HG03432 (cell line): Measurements from ENCODE around the gene FBXO45.
"Not testable (repeated sequence)": the region's sequence is repeated elsewhere in the genome, so short reads cannot be mapped to it uniquely, and the experiment has no call there.

Source experiments
- ATAC-seq: cut with Tn5 transposase; IDR thresholded peaks from one replicate; pipeline ENCODE4 v1.9.1; 2021; ENCODE audit warnings: mild to moderate bottlenecking, moderate library complexity; ENCODE audit not compliant: unreplicated experiment

FBXO45 gene

GRCh38 chr3:196568246-196569002 is at the start of gene FBXO45, which contains the start of gene WDR53:
Gene FBXO45, plus strand, starts transcription at chr3:196568660. Its CDS starts 325 bp downstream, at chr3:196568985.
Gene WDR53, minus strand, starts transcription at chr3:196568554. Its CDS starts 7,079 bp downstream, at chr3:196561475.
- ATAC-seq, result peak; percentile 94

- ATAC-seq, result no peak
These were observed 49.3 kb upstream of the FBXO45 start for GRCh38 chr3:196518966-196519717.

- no peak for ATAC-seq
These were observed 48.8 kb upstream of the FBXO45 start for GRCh38 chr3:196519718-196520082.

- ATAC-seq, result not testable (repeated sequence)
These were observed 47.2 kb upstream of the FBXO45 start for GRCh38 chr3:196521291-196521690.

GRCh38 chr3:196523841-196524240 is 44.6 kb upstream of the FBXO45 start:
- no peak for ATAC-seq

- ATAC-seq, result no peak
These were observed 43.9 kb upstream of the FBXO45 start for GRCh38 chr3:196524527-196524926.

GRCh38 chr3:196525141-196525540 is 43.3 kb upstream of the FBXO45 start:
- ATAC-seq, result no peak

DNA sequence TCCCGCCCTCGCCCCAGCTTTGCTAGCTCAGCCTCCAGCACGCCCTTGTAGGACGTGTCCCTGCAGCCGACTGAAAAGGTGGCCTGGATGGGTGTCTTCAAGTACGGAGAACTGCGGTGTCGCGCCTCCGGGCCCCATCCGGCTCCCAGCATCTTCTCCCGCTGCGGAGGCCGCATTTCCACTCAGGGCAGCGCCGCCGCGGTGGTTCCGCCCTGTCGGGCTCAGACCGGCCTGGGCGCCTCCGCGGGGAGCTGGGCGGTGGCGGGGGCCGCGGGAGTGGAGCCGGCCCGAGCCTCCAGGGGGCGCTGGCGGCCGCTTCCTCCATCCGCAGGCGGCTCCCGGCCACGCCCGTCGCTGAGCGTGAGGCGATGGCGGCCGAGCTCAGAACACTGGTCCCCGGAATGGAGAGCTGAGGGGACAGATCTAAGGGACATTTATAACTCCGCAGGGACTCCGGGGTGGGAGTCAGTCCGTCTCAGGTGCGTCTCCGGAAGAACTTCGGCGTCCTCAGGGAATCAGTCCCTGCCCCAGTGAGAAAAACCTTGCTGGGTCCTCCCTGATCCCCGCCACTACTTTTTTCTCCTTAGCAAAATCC is 39.7 kb upstream of the FBXO45 start:
- ATAC-seq, result peak; percentile 87

DNA sequence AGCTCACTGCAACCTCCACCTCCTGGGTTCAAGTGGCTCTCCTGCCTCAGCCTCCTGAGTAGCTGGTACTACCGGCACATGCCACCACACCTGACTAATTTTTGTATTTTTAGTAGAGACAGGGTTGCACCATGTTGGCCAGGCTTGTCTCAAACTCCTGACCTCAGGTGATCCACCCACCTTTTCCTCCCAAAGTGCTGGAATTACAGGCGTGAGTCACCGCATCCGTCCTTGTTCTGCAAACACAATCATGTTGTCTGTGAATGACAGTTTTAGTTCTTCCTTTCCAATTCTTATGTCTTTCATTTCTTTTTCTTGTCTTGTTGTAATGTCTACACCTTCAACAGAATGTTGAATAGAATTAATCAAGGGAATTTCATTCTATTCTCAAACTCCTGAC is 37.0 kb upstream of the FBXO45 start:
- ATAC-seq, result no peak

DNA sequence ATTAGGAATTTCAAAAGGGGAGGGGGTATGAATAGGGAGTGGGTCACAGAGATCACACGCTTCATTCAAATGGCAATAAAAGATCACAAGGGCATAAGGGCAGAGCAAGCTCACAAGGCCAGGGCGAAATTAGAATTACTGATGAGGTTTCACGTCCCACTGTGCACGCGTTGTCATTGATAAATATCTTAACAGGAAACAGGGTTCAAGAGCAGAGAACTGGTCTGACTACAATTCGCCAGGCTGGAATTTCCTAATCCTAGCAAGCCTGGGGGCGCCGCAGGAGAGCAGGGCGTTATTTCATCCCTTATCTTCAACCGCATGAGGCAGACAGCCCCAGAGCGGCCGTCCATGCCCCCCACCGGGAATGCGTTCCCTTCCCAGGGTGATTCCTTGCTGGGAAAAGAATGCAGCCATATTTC is 35.2 kb upstream of the FBXO45 start:
- no peak for ATAC-seq

DNA sequence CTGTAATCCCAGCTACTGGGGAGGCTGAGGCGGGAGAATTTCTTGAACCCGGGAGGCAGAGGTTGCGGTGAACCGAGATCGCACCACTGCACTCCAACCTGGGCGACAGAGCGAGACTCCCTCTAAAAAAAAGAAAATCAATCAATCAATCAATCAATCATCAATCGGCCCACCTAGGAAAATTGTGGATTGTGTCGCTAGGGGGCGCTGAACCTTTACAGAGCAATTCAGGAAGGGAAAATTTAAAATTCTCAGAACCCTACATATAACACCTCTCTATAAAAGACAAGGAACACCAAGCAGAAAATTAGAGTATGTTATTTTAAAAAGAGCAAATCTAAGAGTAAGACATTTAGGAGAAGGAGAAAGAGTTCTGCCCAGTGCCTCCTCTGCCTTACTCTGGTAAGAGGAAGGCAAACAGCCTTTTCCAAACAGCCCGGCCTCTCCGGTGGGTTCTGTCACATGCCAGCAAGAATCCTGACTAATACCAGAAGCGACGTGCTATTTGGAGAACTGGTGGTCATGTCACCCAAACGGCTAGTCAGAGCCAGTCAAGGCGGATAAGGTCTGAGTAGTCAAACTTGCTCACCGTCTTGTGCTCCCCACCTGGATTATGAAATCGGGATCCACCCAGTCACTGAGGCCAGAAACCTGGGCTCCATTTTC is 31.0 kb upstream of the FBXO45 start:
- no peak for ATAC-seq

DNA sequence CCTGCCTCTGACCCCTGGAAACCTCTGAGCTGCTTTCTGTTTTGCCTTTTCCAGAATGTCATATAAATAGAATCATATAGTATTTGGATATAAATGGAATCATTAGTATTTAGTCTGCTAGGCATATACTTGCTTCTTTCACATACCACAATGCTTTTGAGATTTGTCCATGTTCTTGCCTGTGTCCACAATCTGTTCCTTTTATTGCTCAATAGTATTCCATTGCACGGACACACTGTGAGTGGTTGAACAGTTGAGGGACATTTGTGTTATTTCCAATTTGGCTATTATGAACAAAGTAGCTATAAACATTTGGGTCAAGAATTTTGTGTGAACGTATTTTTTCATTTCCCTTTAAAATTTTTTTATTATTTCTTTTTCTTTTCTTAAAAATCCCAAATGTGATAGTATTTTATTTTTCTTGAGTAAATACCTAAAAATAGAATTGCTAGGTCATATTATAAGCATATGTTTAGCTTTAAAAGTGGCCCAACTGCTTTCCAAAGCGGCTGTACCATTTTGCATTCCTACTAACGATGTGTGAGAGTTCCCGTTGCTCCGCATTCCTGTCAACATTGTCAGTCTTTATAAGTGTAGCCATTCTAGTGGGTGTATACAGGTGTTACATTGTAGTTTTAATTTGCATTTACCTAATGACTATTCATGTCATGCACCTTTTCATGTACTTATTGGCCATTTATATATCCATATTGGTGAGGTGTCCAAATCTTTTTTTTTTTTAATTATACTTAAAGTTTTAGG is 26.6 kb upstream of the FBXO45 start:
- ATAC-seq, result no peak

DNA sequence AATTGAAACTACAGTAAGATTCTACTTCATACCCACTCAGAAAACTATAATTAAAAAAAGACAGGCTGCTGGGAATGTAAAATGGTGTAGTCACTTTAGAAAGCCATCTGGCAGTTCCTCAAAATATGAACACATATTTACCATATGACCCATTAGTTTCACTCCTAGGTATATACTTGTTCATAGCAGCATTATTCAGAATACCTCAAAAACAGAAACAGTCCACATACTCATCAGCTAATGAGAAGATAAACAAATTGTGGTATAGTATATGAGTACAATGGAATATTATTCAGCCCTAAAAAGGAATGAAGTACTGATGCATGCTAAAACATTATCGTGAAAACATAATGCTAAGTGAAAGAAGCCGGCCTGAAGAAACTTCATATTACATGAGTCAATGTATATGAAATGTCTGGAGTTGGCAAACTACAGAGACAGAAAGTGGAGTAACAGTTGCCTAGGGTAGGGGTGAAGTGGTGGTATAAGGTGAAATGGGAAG is 23.9 kb upstream of the FBXO45 start:
- no peak for ATAC-seq

- ATAC-seq, result no peak
These were observed 21.9 kb upstream of the FBXO45 start for GRCh38 chr3:196546537-196546936.

DNA sequence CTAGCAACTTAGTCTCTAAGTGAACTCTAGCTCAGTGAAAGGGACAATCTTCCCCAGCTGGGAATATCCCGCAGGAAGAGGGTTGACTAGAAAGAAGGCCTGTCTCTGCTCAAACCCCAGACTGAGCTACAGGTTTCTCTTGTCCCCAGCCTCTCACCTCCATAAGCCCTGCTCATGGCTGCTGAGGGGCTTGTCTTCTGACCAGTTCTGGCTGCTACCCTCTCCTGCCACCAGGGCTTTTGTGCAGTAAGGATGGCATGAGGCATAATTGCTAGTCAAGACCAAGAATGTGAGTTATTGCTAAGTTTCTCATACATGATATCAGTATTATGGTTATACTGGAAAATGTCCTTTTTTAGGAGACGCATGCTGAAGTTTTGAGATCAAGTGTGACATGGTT is 21.4 kb upstream of the FBXO45 start:
- ATAC-seq, result no peak

DNA sequence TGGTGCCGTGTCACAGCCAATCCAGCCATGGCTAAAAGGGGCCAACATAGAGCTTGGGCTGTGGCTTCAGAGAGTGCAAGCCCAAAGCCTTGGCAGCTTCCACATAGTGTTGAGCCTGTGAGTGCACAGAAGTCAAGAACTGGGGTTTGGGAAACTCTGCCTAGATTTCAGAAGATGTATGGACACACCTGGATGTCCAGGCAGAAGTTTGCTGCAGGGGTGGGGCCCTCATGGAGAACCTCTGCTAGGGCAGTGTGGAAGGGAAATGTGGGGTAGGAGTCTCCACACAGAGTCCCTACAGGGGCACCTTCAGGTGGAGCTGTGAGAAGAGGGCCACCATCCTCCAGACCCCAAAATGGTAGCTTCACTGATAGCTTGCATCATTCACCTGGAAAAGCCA is 19.1 kb upstream of the FBXO45 start:
- ATAC-seq, result not testable (repeated sequence)

DNA sequence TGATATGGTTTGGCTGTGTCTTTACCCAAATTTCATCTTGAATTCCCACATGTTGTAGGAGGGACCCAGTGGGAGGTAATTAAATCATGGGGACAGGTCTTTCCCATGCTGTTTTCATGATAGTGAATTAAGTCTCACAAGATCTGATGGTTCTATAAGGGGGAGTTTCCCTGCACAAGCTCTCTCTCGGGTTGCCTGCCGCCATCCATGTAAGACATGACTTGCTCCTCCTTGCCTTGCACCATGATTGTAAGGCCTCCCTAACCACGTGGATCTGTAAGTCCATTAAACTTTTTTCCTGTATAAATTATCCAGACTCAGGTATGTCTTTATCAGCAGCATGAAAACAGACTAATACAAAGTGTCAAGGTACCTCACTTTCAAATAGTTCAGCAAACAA is 18.3 kb upstream of the FBXO45 start:
- ATAC-seq, result not testable (repeated sequence)

DNA sequence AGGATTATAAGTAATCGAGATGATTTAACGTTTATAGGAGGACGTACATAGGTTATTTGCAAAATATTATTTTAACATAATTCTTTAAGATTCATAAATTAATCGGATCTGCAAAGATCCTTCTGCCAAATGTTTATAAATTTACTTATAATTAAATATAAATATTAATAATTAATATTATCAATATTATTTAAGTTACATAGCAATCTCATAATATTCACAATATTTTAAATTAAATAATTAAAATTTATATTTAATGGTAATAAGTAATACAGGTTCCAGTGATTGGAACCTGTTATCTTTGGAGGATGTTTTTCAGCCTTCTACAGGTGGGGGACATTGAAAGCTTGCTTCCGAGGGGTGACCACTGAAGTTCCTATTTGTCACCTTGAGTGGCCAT is 16.2 kb upstream of the FBXO45 start:
- ATAC-seq, result no peak

GRCh38 chr3:196553551-196553950 is 14.9 kb upstream of the FBXO45 start:
- ATAC-seq, result no peak

- ATAC-seq, result no peak
These were observed 14.3 kb upstream of the FBXO45 start for GRCh38 chr3:196554205-196554604.
